K562 (cell line): ENCODE data around the gene RAPSN. TPM values are rescaled to one million over a fixed set of nuclear protein-coding genes. Genes with fewer than 3 reads are reported as not detected.

Source experiments
- ATAC-seq: fragments of 200-7000 bp; cut with Tn5 transposase; 3 replicates; pipeline ENCODE4 v1.9.1; 2020; ENCODE audit warnings: moderate library complexity
- BruUV-seq: library from RNA; stranded (reverse); fragments of 400-500 nt; replicated peaks from 2 replicates; lab custom pipeline; 2021; lab: Mats Ljungman, UMichigan
- CTCF ChIA-PET: fragments of 300-600 bp; formaldehyde crosslinking; extraction: SDS; loops from one replicate; lab custom pipeline; 2021; ENCODE audit warnings: low intra/inter-chr PET ratio; lab: Yijun Ruan, JAX
- POLR2A ChIA-PET: fragments of 300-600, 350-650 bp; sonication (Branson Sonifier 250); formaldehyde crosslinking; extraction: SDS; loops from one replicate; lab custom pipeline; 2021; ENCODE audit warnings: antibody characterized with exemption, inconsistent platforms; lab: Yijun Ruan, JAX
- DNase-seq, 4 experiments: peaks; one replicate each; pipeline versions ENCODE4 v3.0.0 to v3.0.0-alpha.2; 2011 to 2018; ENCODE audit warnings: low spot score in 3 of 4, mixed read lengths in 3 of 4; ENCODE audit errors: extremely low read depth in 1 of 4
- FAIRE-seq: peaks from 2 replicates; lab custom pipeline; 2011; peaks lifted over from hg19 to GRCh38; lab: Jason Lieb, UNC
- H2AFZ ChIP-seq: 2 replicates; pipeline ENCODE4 v1.6.0; 2011; ENCODE audit warnings: low read depth, low read length, control low read depth, inconsistent platforms
- H3K27ac ChIP-seq: fragments of 200-600 bp; 3 replicates; pipeline ENCODE4 v1.8.0; 2011; ENCODE audit warnings: low read depth, mild to moderate bottlenecking, control low read depth, inconsistent platforms, low read length, moderate library complexity, mixed read lengths; ENCODE audit errors: extremely low read depth
- H3K27me3 ChIP-seq, 2 experiments: fragments of 300-600 bp in 1 of 2; 2 replicates in 1 of 2; 3 replicates in 1 of 2; pipeline versions ENCODE4 v1.6.0 to v1.8.0; 2011; ENCODE audit warnings: inconsistent platforms in 2 of 2, low read length in 2 of 2, mild to moderate bottlenecking in 1 of 2, mixed read lengths in 1 of 2, moderate library complexity in 1 of 2; ENCODE audit not compliant: control insufficient read depth in 2 of 2, insufficient read depth in 2 of 2
- H3K36me3 ChIP-seq: fragments of 300-600 bp; 3 replicates; pipeline ENCODE4 v1.8.0; 2011; ENCODE audit warnings: mild to moderate bottlenecking, low read length, inconsistent platforms; ENCODE audit not compliant: control insufficient read depth, insufficient read depth
- H3K4me1 ChIP-seq, 2 experiments: fragments of 200-600 bp in 1 of 2; replicated peaks in 1 of 2; 2 replicates in 1 of 2; 3 replicates in 1 of 2; pipeline versions ENCODE4 v1.5.1 to v1.8.0; 2011; ENCODE audit warnings: inconsistent platforms in 2 of 2, low read length in 2 of 2, mild to moderate bottlenecking in 1 of 2, mixed read lengths in 1 of 2, moderate library complexity in 1 of 2; ENCODE audit not compliant: control insufficient read depth in 2 of 2, insufficient read depth in 2 of 2
- H3K4me2 ChIP-seq: 2 replicates; pipeline ENCODE4 v1.6.1; 2011; ENCODE audit warnings: low read length, control low read depth, inconsistent platforms, mixed read lengths; ENCODE audit not compliant: insufficient read depth
- H3K4me3 ChIP-seq: fragments of 200-600 bp; sonication (generic), shearing (Covaris generic); 2 replicates; pipeline ENCODE4 v1.5.1; 2016; ENCODE audit warnings: control low read depth, inconsistent platforms
- H3K79me2 ChIP-seq: fragments of 200-600 bp; 3 replicates; pipeline ENCODE4 v1.8.0; 2011; ENCODE audit warnings: low read length, inconsistent platforms; ENCODE audit not compliant: control insufficient read depth, insufficient read depth
- H3K9ac ChIP-seq, 2 experiments: 2 replicates each; pipeline versions ENCODE4 v1.6.0 to v1.6.1; 2011; ENCODE audit warnings: low read depth in 2 of 2, low read length in 2 of 2, control low read depth in 1 of 2, inconsistent platforms in 1 of 2, mild to moderate bottlenecking in 1 of 2, mixed read lengths in 1 of 2; ENCODE audit not compliant: insufficient read depth in 1 of 2
- H3K9me1 ChIP-seq: one replicate; pipeline ENCODE4 v1.6.0; 2011; ENCODE audit warnings: inconsistent platforms, mild to moderate bottlenecking, low read length, moderate library complexity; ENCODE audit not compliant: control insufficient read depth, insufficient read depth
- H3K9me3 ChIP-seq: replicated peaks from 2 replicates; pipeline ENCODE4 v1.5.1; 2011; ENCODE audit warnings: low read depth, low read length, inconsistent platforms; ENCODE audit not compliant: control insufficient read depth, insufficient read depth
- H4K20me1 ChIP-seq: replicated peaks from 2 replicates; pipeline ENCODE4 v1.6.1; 2011; ENCODE audit warnings: low read length, inconsistent platforms, mixed read lengths; ENCODE audit not compliant: control insufficient read depth, insufficient read depth
- ARNT ChIP-seq, 2 experiments: fragments of 450-650 bp; IDR thresholded peaks; 2 replicates each; pipeline ENCODE4 v1.6.1; 2016; ENCODE audit warnings: mild to moderate bottlenecking in 1 of 2
- ATF2 ChIP-seq: sonication (generic); formaldehyde crosslinking; IDR thresholded peaks from 2 replicates; pipeline ENCODE4 v1.8.1; 2022; ENCODE audit warnings: missing genetic modification reagents
- CHAMP1 ChIP-seq: fragments of 450-650 bp; IDR thresholded peaks from 2 replicates; pipeline ENCODE4 v1.6.1; 2016; ENCODE audit warnings: mild to moderate bottlenecking
- EGR1 ChIP-seq: fragments of 450-650 bp; conservative IDR thresholded peaks from 2 replicates; pipeline ENCODE4 v1.6.1; 2017; ENCODE audit warnings: mild to moderate bottlenecking
- POLR2A ChIP-seq: fragments of 450-650 bp; conservative IDR thresholded peaks from 2 replicates; pipeline ENCODE4 v1.6.1; 2016
- POLR2AphosphoS5 ChIP-seq: IDR thresholded peaks from 2 replicates; pipeline ENCODE4 v1.6.1; 2011; ENCODE audit warnings: mild to moderate bottlenecking, low read depth, low read length, moderate library complexity; ENCODE audit not compliant: control insufficient read depth, insufficient read depth
- POLR2G ChIP-seq: fragments of 200-400 bp; formaldehyde crosslinking; IDR thresholded peaks from 2 replicates; pipeline ENCODE4 v1.6.1; 2017; ENCODE audit warnings: low read depth, mild to moderate bottlenecking, antibody characterized with exemption, low read length, moderate library complexity
- RBFOX2 ChIP-seq: fragments of 200-400 bp; formaldehyde crosslinking; IDR thresholded peaks from 2 replicates; pipeline ENCODE4 v1.6.1; 2017; ENCODE audit warnings: low read depth, mild to moderate bottlenecking, low read length, moderate library complexity
- SUPT5H ChIP-seq: fragments of 450-650 bp; IDR thresholded peaks from 2 replicates; pipeline ENCODE4 v1.6.1; 2016
- WGBS: fragments of 100-300 bp; shearing (Covaris generic); methylation state at CpG from one replicate; pipeline ENCODE4 v1.1.6; 2016; ENCODE audit warnings: low coverage, mixed read lengths; ENCODE audit not compliant: insufficient coverage; ENCODE audit errors: missing lambda C conversion rate; 5-methylcytosine and 5-hydroxymethylcytosine counted together
- in situ Hi-C: fragments of 300-500 bp; cut with MboI; formaldehyde crosslinking; loops from 4 replicates; pipeline ENCODE4 v1.15.0; 2018; ENCODE audit warnings: inconsistent platforms, mixed read lengths
- intact Hi-C: fragments of 100-400 bp; cut with micrococcal nuclease; formaldehyde crosslinking; loops from 2 replicates; pipeline ENCODE4 v1.14.2; 2022
- polyA plus RNA-seq, 8 experiments: library from polyadenylated mRNA; depleted of rRNA in 4 of 8; stranded (reverse) in 5 of 8; unstranded in 3 of 8; fragments of >200 nt; fragmentation: Nextera tagmentation in 2 of 8; fragmentation: Illumina TruSeq in 1 of 8; extraction: Ambion mirVana in 2 of 8; extraction: Trizol in 1 of 8; gene quantifications; 2 replicates each; pipeline versions ENCODE4 v1.2.1 to v1.2.3, GENCODE V29; 2011 to 2014; ENCODE audit warnings: inconsistent platforms in 1 of 8, missing spikeins in 1 of 8
- total RNA-seq, 7 experiments: library from RNA; depleted of rRNA in 6 of 7; stranded (reverse); fragments of >200 nt in 6 of 7; fragmentation: Illumina TruSeq in 2 of 7; extraction: Trizol in 2 of 7; gene quantifications; 2 replicates each; pipeline versions ENCODE4 v1.2.1 to v1.2.3, GENCODE V29; 2011 to 2021; ENCODE audit warnings: low replicate concordance in 1 of 7

Gene RAPSN
- total and polyA plus RNA-seq, 9 of the 15 experiments (the other 6 are each of a cell fraction or from before 2014, with no cell fraction given): 0.06 to 0.11 TPM; not detected in 7

GRCh38 chr11:47418454-47419259 is 30.3 kb downstream of the RAPSN start:
- peaks cover 59% of the 10 kb centered on the region for H3K36me3 ChIP-seq
- TF ChIP-seq EGR1 (peak; percentile 61), CHAMP1 (no peak), SUPT5H (0 out of 2 replicates have a peak, but pooled peaks have one; percentile 11), POLR2A (peak; percentile 3; the same call in 1 of the 2 replicates), ATF2 (CRISPR knock-in tag) (no peak), RBFOX2 (peak; percentile 71), POLR2G (peak; percentile 73), POLR2AphosphoS5 (peak; percentile 40; the same call in 1 of the 2 replicates), ARNT (IDR thresholded peaks at IDR 0.05) (no peak)
- no TSS peak for BruUV-seq
- peak overlapping the region in 1 of 2 experiments; percentile 20; a peak in 1 of 4 replicates for H3K9ac ChIP-seq
- no peak overlapping the region for H2AFZ ChIP-seq
- ATAC-seq: peak; percentile 14
- WGBS: 89% methylated on average over 22 of the region's 23 CpGs
- H3K4me3 ChIP-seq: no peak overlapping the region
- in situ Hi-C loops (no loop called here), intact Hi-C loops (no loop called here)
- no peaks in the 10 kb centered on the region for H3K9me3 ChIP-seq
- H3K27ac ChIP-seq: no peak overlapping the region
- H3K4me2 ChIP-seq: no peak overlapping the region
- H3K9me1 ChIP-seq: peaks cover 9% of the 10 kb centered on the region
- FAIRE-seq: no peak
- peaks cover under 1% of the 10 kb centered on the region; the same call in 1 of the 3 replicates for H3K79me2 ChIP-seq
- no peak for DNase-seq
- CTCF ChIA-PET: no interaction called here
- peaks cover 9% of the 10 kb centered on the region; the same call in 1 of the 2 replicates for H4K20me1 ChIP-seq
- POLR2A ChIA-PET: interaction anchor here (0.6 to 2.1 kb wide), 5 partner anchors 8 to 187 kb away, joined by 3 to 16 read pairs (median 4); partner anchors contain the start of genes PSMC3 and SLC39A13
- H3K4me1 ChIP-seq: peaks cover 0 to 43% of the 10 kb centered on the region in 2 experiments; a peak in 2 of 5 replicates
- H3K27me3 ChIP-seq: no peaks in the 10 kb centered on the region
